HG02938 (cell line): ENCODE data around the gene SLC4A8.

Experiments used
- ATAC-seq: cut with Tn5 transposase; IDR thresholded peaks from one replicate; pipeline ENCODE4 v1.9.1; 2021; ENCODE audit warnings: mild to moderate bottlenecking, moderate library complexity; ENCODE audit not compliant: unreplicated experiment

Gene SLC4A8

GRCh38 chr12:51424662-51425539 is at the start of gene SLC4A8:
SLC4A8 (plus strand) TSS chr12:51424831; CDS start chr12:51424988, 157 bp downstream.
- peak; percentile 82 for ATAC-seq

- no peak for ATAC-seq
These were observed 49.8 kb upstream of the SLC4A8 start for GRCh38 chr12:51374856-51375255.

GRCh38 chr12:51377099-51377984 is 47.3 kb upstream of the SLC4A8 start:
- ATAC-seq: no peak

GRCh38 chr12:51378749-51379148 is 45.9 kb upstream of the SLC4A8 start:
- ATAC-seq: no peak

GRCh38 chr12:51379571-51379970 is 45.1 kb upstream of the SLC4A8 start:
- no peak for ATAC-seq

GRCh38 chr12:51381226-51382079 is 43.2 kb upstream of the SLC4A8 start:
- no peak for ATAC-seq

- ATAC-seq: no peak
These were observed 42.5 kb upstream of the SLC4A8 start for GRCh38 chr12:51382173-51382572.

- no peak for ATAC-seq
These were observed 41.2 kb upstream of the SLC4A8 start for GRCh38 chr12:51383269-51383905.

- no peak for ATAC-seq
These were observed 38.3 kb upstream of the SLC4A8 start for GRCh38 chr12:51386351-51386750.

GRCh38 chr12:51388069-51388799 is 36.4 kb upstream of the SLC4A8 start:
- ATAC-seq: no peak

- no peak for ATAC-seq
These were observed 35.8 kb upstream of the SLC4A8 start for GRCh38 chr12:51388846-51389245.

- ATAC-seq: no peak
These were observed 35.2 kb upstream of the SLC4A8 start for GRCh38 chr12:51389302-51389999.

- no peak for ATAC-seq
These were observed 34.2 kb upstream of the SLC4A8 start for GRCh38 chr12:51390457-51390856.

GRCh38 chr12:51390891-51391282 is 33.7 kb upstream of the SLC4A8 start:
- peak; percentile 25 for ATAC-seq

- ATAC-seq: peak; percentile 37
These were observed 33.1 kb upstream of the SLC4A8 start, which contains the start of gene GALNT6 for GRCh38 chr12:51391283-51392123. GALNT6 (minus strand) TSS chr12:51391406; CDS start chr12:51379781, 11,625 bp downstream.

- ATAC-seq: no peak
These were observed 31.9 kb upstream of the SLC4A8 start for GRCh38 chr12:51392556-51393237.
